SK-N-SH (cell line): Measurements from ENCODE around the gene CD46.
"Not testable (repeated sequence)": the region's sequence is repeated elsewhere in the genome, so short reads cannot be mapped to it uniquely, and the experiment has no call there.

Source experiments
- CHD2 ChIP-seq: fragments of 150-350 bp; IDR thresholded peaks from 2 replicates; pipeline ENCODE4 v1.6.1; 2018; ENCODE audit warnings: low read length; ENCODE audit not compliant: partially characterized antibody
- CTCF ChIP-seq: fragments of 200-600 bp; sonication (generic); IDR thresholded peaks from 2 replicates; pipeline ENCODE4 v1.6.1; 2017; ENCODE audit warnings: antibody characterized with exemption, mild to moderate bottlenecking, moderate library complexity
- EZH2phosphoT487 ChIP-seq: fragments of 200-600 bp; sonication (generic); IDR thresholded peaks from 2 replicates; pipeline ENCODE4 v1.6.1; 2017; ENCODE audit warnings: low read depth, mixed run types, mild to moderate bottlenecking, antibody characterized with exemption, moderate library complexity, borderline replicate concordance
- FOXM1 ChIP-seq: IDR thresholded peaks from 2 replicates; pipeline ENCODE4 v1.4.0; 2012; ENCODE audit warnings: low read depth, mild to moderate bottlenecking
- MAX ChIP-seq: IDR thresholded peaks from 2 replicates; pipeline ENCODE4 v1.4.0; 2012; ENCODE audit warnings: low read depth
- PBX3 ChIP-seq: IDR thresholded peaks from 2 replicates; pipeline ENCODE4; 2012
- POLR2AphosphoS5 ChIP-seq: IDR thresholded peaks from 2 replicates; pipeline ENCODE4 v1.6.1; 2012; ENCODE audit warnings: low read depth, low read length
- RAD21 ChIP-seq: IDR thresholded peaks from 2 replicates; pipeline ENCODE4 v1.6.1; 2012; ENCODE audit warnings: mild to moderate bottlenecking, low read length
- RCOR1 ChIP-seq: fragments of 150-350 bp; IDR thresholded peaks from 2 replicates; pipeline ENCODE4 v1.6.1; 2017; ENCODE audit warnings: antibody characterized with exemption, low read length
- TAF1 ChIP-seq: IDR thresholded peaks from 2 replicates; pipeline ENCODE4 v1.6.1; 2012; ENCODE audit warnings: low read depth, mild to moderate bottlenecking, low read length, moderate library complexity, borderline replicate concordance
- USF2 ChIP-seq: fragments of 150-350 bp; IDR thresholded peaks from 2 replicates; pipeline ENCODE4 v1.6.1; 2017; ENCODE audit warnings: antibody characterized with exemption, low read length, low read depth, borderline replicate concordance
- ZBTB33 ChIP-seq: IDR thresholded peaks from 2 replicates; pipeline ENCODE4 v1.4.0; 2012; ENCODE audit warnings: low read depth, borderline replicate concordance

GRCh38 chr1:207751463-207751789, 428 bp upstream of the CD46 start:
- TF ChIP-seq CTCF, POLR2AphosphoS5, ZBTB33, USF2, FOXM1, RAD21, CHD2, PBX3, RCOR1, TAF1, MAX, EZH2phosphoT487: not testable (repeated sequence)
